ENCODE data around the gene CLEC18A. TPM values are rescaled to one million over a fixed set of nuclear protein-coding genes. Genes with fewer than 3 reads are reported as not detected.

Gene CLEC18A
- total RNA-seq, 1 donor from 2014 or later, result 1.1 TPM

DNA sequence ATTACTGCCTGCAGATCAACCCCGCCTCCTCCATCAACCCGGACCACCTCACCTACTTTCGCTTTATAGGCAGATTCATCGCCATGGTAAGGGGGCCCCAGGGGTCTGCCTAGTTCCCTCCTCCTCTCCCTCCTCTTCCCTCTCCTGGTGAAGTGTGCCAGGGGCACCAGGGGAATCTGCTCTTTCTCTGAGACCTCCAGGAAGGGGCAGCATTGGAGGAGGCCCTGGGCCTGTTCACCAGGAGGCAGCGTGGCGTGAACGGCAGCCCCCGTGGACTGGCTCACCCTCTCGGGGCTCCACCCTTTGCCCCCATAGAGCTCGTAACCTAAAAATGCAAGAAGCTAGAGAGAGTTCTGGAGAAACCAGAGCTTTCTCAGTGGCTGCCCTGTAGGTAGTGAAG, 17.1 kb upstream of the CLEC18A start:
- Mint-ChIP-seq H3K9me3 (ENCODE audit: unreplicated experiment) (no peaks in the 10 kb centered on the region), H3K27me3 (ENCODE audit: unreplicated experiment) (no peaks in the 10 kb centered on the region), H3K27ac (ENCODE audit: unreplicated experiment) (no peak overlapping the region), H3K4me3 (ENCODE audit: unreplicated experiment) (no peak overlapping the region), H3K4me1 (ENCODE audit: unreplicated experiment) (peaks cover 4% of the 10 kb centered on the region), H3K36me3 (ENCODE audit: unreplicated experiment) (peaks cover 34% of the 10 kb centered on the region)
- TF ChIP-seq, protein P1, sequence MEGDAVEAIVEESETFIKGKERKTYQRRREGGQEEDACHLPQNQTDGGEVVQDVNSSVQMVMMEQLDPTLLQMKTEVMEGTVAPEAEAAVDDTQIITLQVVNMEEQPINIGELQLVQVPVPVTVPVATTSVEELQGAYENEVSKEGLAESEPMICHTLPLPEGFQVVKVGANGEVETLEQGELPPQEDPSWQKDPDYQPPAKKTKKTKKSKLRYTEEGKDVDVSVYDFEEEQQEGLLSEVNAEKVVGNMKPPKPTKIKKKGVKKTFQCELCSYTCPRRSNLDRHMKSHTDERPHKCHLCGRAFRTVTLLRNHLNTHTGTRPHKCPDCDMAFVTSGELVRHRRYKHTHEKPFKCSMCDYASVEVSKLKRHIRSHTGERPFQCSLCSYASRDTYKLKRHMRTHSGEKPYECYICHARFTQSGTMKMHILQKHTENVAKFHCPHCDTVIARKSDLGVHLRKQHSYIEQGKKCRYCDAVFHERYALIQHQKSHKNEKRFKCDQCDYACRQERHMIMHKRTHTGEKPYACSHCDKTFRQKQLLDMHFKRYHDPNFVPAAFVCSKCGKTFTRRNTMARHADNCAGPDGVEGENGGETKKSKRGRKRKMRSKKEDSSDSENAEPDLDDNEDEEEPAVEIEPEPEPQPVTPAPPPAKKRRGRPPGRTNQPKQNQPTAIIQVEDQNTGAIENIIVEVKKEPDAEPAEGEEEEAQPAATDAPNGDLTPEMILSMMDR (IDR thresholded peaks at IDR 0.05), result no peak
- DNase-seq (ENCODE audit: extremely low spot score, unreplicated experiment), result no peak

GRCh38 chr16:69934751-69935150, 16.4 kb upstream of the CLEC18A start:
- Mint-ChIP-seq H3K27ac (ENCODE audit: unreplicated experiment) (no peak overlapping the region), H3K27me3 (ENCODE audit: unreplicated experiment) (no peaks in the 10 kb centered on the region), H3K4me1 (ENCODE audit: unreplicated experiment) (no peaks in the 10 kb centered on the region), H3K36me3 (ENCODE audit: unreplicated experiment) (peaks cover 35% of the 10 kb centered on the region), H3K9me3 (ENCODE audit: unreplicated experiment) (no peaks in the 10 kb centered on the region), H3K4me3 (ENCODE audit: unreplicated experiment) (no peak overlapping the region)
- TF ChIP-seq, protein P1 (IDR thresholded peaks at IDR 0.05), result no peak
- no peak for DNase-seq (ENCODE audit: extremely low spot score, unreplicated experiment)

- no peaks in the 10 kb centered on the region for H3K4me1 Mint-ChIP-seq (ENCODE audit: unreplicated experiment)
- H3K36me3 Mint-ChIP-seq (ENCODE audit: unreplicated experiment), result peaks cover 38% of the 10 kb centered on the region
- TF ChIP-seq, protein P1 (IDR thresholded peaks at IDR 0.05), result no peak
- no peak overlapping the region for H3K4me3 Mint-ChIP-seq (ENCODE audit: unreplicated experiment)
- no peaks in the 10 kb centered on the region for H3K9me3 Mint-ChIP-seq (ENCODE audit: unreplicated experiment)
- DNase-seq (ENCODE audit: extremely low spot score, unreplicated experiment), result no peak
- no peaks in the 10 kb centered on the region for H3K27me3 Mint-ChIP-seq (ENCODE audit: unreplicated experiment)
- no peak overlapping the region for H3K27ac Mint-ChIP-seq (ENCODE audit: unreplicated experiment)
Observed at GRCh38 chr16:69935278-69935711, 15.8 kb upstream of the CLEC18A start.

DNA sequence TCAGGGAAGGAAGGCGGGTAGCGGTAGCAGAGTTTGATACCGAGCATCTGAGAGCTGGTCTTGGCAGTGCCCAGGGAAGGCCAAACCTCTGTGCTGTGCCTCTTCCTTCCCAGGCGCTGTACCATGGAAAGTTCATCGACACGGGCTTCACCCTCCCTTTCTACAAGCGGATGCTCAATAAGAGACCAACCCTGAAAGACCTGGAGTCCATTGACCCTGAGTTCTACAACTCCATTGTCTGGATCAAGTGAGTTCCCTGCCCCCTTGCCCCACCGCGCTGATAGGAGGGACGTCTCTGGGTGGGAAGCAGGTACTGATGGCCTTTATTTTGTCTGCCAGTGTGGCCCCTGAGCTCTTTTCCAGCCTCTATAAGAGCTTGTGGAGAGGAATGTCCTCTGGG, 15.4 kb upstream of the CLEC18A start:
- TF ChIP-seq, protein P1 (IDR thresholded peaks at IDR 0.05), result no peak
- Mint-ChIP-seq H3K4me1 (ENCODE audit: unreplicated experiment) (no peaks in the 10 kb centered on the region), H3K27me3 (ENCODE audit: unreplicated experiment) (no peaks in the 10 kb centered on the region), H3K27ac (ENCODE audit: unreplicated experiment) (no peak overlapping the region), H3K36me3 (ENCODE audit: unreplicated experiment) (peaks cover 39% of the 10 kb centered on the region), H3K9me3 (ENCODE audit: unreplicated experiment) (no peaks in the 10 kb centered on the region), H3K4me3 (ENCODE audit: unreplicated experiment) (no peak overlapping the region)
- no peak for DNase-seq (ENCODE audit: extremely low spot score, unreplicated experiment)

- TF ChIP-seq, protein P1 (IDR thresholded peaks at IDR 0.05), result no peak
Observed at GRCh38 chr16:69936252-69936651, 14.9 kb upstream of the CLEC18A start.

More at GRCh38 chr16:69936252-69936651, 14.9 kb upstream of the CLEC18A start:
- H3K4me3 Mint-ChIP-seq (ENCODE audit: unreplicated experiment), result no peak overlapping the region
- peaks cover 39% of the 10 kb centered on the region for H3K36me3 Mint-ChIP-seq (ENCODE audit: unreplicated experiment)
- no peaks in the 10 kb centered on the region for H3K9me3 Mint-ChIP-seq (ENCODE audit: unreplicated experiment)
- H3K4me1 Mint-ChIP-seq (ENCODE audit: unreplicated experiment), result no peaks in the 10 kb centered on the region
- H3K27me3 Mint-ChIP-seq (ENCODE audit: unreplicated experiment), result no peaks in the 10 kb centered on the region
- H3K27ac Mint-ChIP-seq (ENCODE audit: unreplicated experiment), result no peak overlapping the region
- DNase-seq (ENCODE audit: extremely low spot score, unreplicated experiment), result no peak
